Measurements from ENCODE around the gene SCO2.

Gene SCO2

DNA sequence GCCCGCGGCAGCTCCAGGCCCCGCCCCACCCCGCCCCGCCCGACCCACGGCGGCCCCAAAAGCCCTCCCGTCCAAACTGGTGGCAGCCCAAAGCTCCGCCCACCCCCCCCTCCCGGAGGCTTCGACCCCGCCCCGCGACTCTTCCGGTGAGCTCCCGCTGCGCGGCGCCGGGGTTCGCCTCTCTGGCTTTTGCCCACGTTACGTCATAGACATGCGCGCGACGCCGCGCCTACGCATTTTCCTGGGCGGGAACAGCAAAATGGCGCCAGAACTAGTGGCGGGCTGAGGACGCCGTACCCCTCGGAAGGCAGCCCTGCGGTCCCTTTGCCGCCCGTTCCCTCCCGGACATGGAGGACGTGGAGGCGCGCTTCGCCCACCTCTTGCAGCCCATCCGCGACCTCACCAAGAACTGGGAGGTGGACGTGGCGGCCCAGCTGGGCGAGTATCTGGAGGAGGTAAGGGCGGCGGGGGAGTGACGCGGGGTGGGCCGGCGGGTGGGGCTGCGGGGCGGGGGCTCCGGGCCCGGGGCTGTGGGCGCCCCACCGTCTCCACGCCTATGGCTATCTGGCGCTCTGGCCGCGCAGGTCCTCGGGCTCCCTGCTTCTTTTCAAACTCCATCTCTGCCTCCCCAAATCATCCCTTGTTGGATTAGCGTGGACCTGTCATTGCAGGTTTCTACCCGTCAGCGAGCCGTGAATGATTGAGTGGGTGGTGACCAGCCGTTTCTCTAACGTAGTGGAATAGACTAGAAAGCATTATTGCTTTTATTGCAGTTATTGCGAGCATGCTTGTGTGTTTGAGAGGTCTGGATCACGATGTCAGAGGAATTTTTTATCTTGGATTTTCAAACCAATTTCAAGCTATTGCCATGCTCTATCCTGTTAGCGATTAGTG is 17.2 kb downstream of the SCO2 start, which contains the start of gene NCAPH2:
Gene NCAPH2 (plus strand): TSS at position 234 of the 894 bp plus-strand sequence. CDS start 114 bp downstream, at position 348.
- peak within 1 kb of the TSS; percentile 68 for H3K27ac ChIP-seq (ENCODE audit: poor library complexity, severe bottlenecking)
- peak; percentile 94 for DNase-seq (ENCODE audit: low spot score)
- no peaks in the 10 kb centered on the region for H3K27me3 ChIP-seq (ENCODE audit: insufficient read depth, poor library complexity, severe bottlenecking)
- H3K9me3 ChIP-seq (ENCODE audit: severe bottlenecking) = no peaks in the 10 kb centered on the region
- TF ChIP-seq, protein P1, sequence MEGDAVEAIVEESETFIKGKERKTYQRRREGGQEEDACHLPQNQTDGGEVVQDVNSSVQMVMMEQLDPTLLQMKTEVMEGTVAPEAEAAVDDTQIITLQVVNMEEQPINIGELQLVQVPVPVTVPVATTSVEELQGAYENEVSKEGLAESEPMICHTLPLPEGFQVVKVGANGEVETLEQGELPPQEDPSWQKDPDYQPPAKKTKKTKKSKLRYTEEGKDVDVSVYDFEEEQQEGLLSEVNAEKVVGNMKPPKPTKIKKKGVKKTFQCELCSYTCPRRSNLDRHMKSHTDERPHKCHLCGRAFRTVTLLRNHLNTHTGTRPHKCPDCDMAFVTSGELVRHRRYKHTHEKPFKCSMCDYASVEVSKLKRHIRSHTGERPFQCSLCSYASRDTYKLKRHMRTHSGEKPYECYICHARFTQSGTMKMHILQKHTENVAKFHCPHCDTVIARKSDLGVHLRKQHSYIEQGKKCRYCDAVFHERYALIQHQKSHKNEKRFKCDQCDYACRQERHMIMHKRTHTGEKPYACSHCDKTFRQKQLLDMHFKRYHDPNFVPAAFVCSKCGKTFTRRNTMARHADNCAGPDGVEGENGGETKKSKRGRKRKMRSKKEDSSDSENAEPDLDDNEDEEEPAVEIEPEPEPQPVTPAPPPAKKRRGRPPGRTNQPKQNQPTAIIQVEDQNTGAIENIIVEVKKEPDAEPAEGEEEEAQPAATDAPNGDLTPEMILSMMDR (IDR thresholded peaks at IDR 0.05; ENCODE audit: poor library complexity, severe bottlenecking) = no peak
- peaks cover 7% of the 10 kb centered on the region for H3K4me1 ChIP-seq (ENCODE audit: insufficient read depth, poor library complexity, severe bottlenecking)
- H3K36me3 ChIP-seq (ENCODE audit: low read depth) = peaks cover 36% of the 10 kb centered on the region
- peak; percentile 54 for ATAC-seq (ENCODE audit: low read depth)
- peak within 1 kb of the TSS; percentile 86 for H3K4me3 ChIP-seq (ENCODE audit: severe bottlenecking)

DNA sequence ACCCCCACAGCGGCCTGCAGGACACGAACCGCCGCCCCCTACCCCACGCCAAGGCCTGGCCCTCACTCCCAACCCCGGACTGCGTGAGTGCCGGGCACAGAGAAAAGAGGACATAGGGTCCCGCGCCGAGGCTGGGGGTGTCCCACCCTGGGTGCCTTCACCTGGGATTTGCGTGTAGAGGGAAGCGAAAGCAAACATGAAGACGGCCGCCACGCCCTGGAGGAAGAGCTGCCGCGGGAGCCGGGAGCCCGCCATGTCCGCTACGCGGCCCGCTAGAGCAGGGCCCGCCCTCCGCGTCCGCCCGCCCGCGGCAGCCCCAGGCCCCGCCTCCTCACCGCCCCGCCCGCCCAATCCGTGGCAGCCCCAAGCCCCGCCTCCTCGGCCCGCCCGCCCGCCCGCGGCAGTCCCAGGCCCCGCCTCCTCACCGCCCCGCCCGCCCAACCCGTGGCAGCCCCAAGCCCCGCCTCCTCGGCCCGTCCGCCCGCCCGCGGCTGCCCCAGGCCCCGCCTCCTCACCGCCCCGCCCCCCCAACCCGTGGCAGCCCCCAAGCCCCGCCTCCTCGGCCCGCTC is 17.9 kb downstream of the SCO2 start, which contains the start of gene LMF2:
Gene LMF2 (minus strand): TSS at position 282 of the 570 bp plus-strand sequence. CDS start 27 bp downstream, at position 255.
- peak within 1 kb of the TSS; percentile 68 for H3K27ac ChIP-seq (ENCODE audit: poor library complexity, severe bottlenecking)
- H3K27me3 ChIP-seq (ENCODE audit: insufficient read depth, poor library complexity, severe bottlenecking) = no peaks in the 10 kb centered on the region
- H3K4me3 ChIP-seq (ENCODE audit: severe bottlenecking) = peak within 1 kb of the TSS; percentile 86
- DNase-seq (ENCODE audit: low spot score) (no peak), ATAC-seq (ENCODE audit: low read depth) (peak; percentile 70)
- H3K9me3 ChIP-seq (ENCODE audit: severe bottlenecking) = no peaks in the 10 kb centered on the region
- H3K36me3 ChIP-seq (ENCODE audit: low read depth) = peaks cover 35% of the 10 kb centered on the region
- TF ChIP-seq, protein P1 (IDR thresholded peaks at IDR 0.05; ENCODE audit: poor library complexity, severe bottlenecking) = no peak
- peaks cover 7% of the 10 kb centered on the region for H3K4me1 ChIP-seq (ENCODE audit: insufficient read depth, poor library complexity, severe bottlenecking)

DNA sequence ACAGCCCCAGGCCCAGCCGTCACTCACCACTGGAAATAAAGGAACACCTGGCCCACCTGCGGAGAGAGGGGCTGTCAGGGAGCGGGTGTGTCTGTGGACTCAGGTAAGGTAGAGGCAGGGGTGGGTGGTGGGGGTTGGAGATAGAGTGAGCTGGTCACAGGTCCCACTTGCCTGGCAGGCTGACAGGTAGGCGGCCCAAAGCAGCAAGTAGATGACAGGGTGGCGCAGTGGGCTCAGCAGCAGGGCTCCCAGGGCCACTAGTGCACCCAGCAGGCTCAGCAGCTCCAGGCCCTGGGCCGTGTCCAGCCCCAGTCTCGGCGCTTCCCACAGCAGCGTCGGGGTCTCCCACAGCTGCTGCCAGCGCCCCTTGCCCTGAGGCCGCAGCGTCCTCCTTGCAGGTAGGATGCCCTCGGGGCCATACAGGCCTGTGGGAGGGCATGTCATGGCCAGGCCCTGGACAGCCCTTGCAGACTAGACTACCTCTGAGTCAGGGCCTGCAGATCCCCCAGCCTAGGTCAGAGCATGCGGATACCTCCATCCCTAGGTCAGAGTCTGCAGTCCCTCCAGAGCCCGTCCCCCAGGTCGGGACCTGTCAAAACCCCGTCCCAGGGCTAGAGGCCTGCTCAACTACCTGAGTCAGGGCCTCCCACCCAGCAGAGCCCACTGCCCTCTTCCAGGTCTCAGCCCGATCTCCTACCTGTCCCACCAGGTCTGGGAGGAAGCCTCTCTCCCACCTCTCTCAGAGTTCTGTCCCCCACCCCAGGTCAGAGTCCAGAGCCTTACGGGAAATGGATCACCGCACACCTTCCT is 18.6 kb downstream of the SCO2 start:
- no peaks in the 10 kb centered on the region for H3K27me3 ChIP-seq (ENCODE audit: insufficient read depth, poor library complexity, severe bottlenecking)
- peaks cover 7% of the 10 kb centered on the region for H3K4me1 ChIP-seq (ENCODE audit: insufficient read depth, poor library complexity, severe bottlenecking)
- no peak for DNase-seq (ENCODE audit: low spot score)
- H3K36me3 ChIP-seq (ENCODE audit: low read depth) = peaks cover 30% of the 10 kb centered on the region
- peak; percentile 51 for ATAC-seq (ENCODE audit: low read depth)
- H3K4me3 ChIP-seq (ENCODE audit: severe bottlenecking) = peak overlapping the region; percentile 67
- TF ChIP-seq, protein P1 (IDR thresholded peaks at IDR 0.05; ENCODE audit: poor library complexity, severe bottlenecking) = no peak
- peak overlapping the region; percentile 57 for H3K27ac ChIP-seq (ENCODE audit: poor library complexity, severe bottlenecking)
- no peaks in the 10 kb centered on the region for H3K9me3 ChIP-seq (ENCODE audit: severe bottlenecking)

DNA sequence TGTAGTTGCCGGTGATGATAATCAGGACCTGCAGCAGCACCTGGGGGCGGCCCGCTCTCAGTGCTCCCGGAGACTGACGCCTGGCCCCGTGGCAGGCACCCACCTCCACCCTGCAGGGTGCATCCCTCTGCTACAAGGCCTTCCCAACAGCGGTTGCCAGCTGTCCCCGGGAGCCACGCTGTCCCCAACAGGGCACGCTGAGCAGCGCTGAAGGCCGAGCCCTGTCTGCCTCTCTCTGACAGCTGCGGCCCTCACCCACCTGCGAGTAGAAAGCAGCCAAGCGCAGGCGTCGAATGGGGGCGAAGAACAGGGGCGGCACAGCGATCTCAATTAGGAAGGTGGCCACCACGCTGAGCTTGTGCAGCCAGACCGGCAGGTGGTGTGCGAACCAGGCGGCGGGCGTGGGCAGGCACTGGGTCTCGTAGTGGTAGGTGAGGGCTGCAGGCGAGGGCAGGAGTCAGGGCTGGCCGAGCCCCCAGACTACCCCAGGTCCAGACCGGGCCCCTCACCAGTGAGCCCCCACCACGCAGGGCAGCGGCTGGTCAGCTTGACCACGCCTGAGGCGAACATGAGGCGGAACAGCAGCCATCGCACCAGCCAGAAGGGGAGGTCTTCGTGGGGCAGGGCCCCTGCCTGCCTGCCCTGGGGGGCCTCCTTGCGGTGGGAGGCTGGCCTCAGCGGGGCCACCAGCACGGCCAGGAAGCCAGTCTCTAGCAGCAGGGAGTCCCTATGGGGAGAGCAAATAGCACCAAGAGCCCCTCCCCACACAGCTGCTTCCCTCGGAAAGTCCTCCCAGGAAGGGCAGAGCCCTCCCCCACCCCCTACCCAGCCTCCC is 19.4 kb downstream of the SCO2 start:
- Histone ChIP-seq H3K27ac (ENCODE audit: poor library complexity, severe bottlenecking) (no peak overlapping the region), H3K4me1 (ENCODE audit: insufficient read depth, poor library complexity, severe bottlenecking) (peaks cover 7% of the 10 kb centered on the region), H3K4me3 (ENCODE audit: severe bottlenecking) (no peak overlapping the region), H3K27me3 (ENCODE audit: insufficient read depth, poor library complexity, severe bottlenecking) (no peaks in the 10 kb centered on the region), H3K36me3 (ENCODE audit: low read depth) (peaks cover 30% of the 10 kb centered on the region), H3K9me3 (ENCODE audit: severe bottlenecking) (no peaks in the 10 kb centered on the region)
- TF ChIP-seq, protein P1 (IDR thresholded peaks at IDR 0.05; ENCODE audit: poor library complexity, severe bottlenecking) = no peak
- DNase-seq (ENCODE audit: low spot score) (peak; percentile 57), ATAC-seq (ENCODE audit: low read depth) (no peak)
